Renal cortex interstitium (tissue), 11 donors: Measurements from ENCODE around the gene CCDC85C. TPM values are rescaled to one million over a fixed set of nuclear protein-coding genes. Genes with fewer than 3 reads are reported as not detected.

Experiments
- DNase-seq, 11 donors: peaks; one replicate each; pipeline ENCODE4 v3.0.0-alpha.2; 2013; ENCODE audit warnings: low read depth in 9 of 11, low spot score in 4 of 11; ENCODE audit errors: extremely low read depth in 1 of 11
- polyA plus RNA-seq, 3 donors: library from polyadenylated mRNA; unstranded; fragments of 120-200 nt; gene quantifications; one replicate each; pipeline ENCODE4 v1.2.1, GENCODE V29; 2013; ENCODE audit not compliant: insufficient read length in 3 of 3

The CCDC85C gene
- polyA plus RNA-seq, 3 donors = 22.9 to 32.9 (median 28.3) TPM

- DNase-seq = no peak
Measured at GRCh38 chr14:99635116-99635515, 31.1 kb upstream of the CCDC85C start.

- no peak for DNase-seq
Measured at GRCh38 chr14:99634443-99634842, 30.4 kb upstream of the CCDC85C start.

GRCh38 chr14:99633918-99634317 is 29.9 kb upstream of the CCDC85C start:
- DNase-seq = no peak

GRCh38 chr14:99633141-99633540 is 29.1 kb upstream of the CCDC85C start:
- DNase-seq = no peak

GRCh38 chr14:99632410-99633035 is 28.5 kb upstream of the CCDC85C start:
- DNase-seq = no peak

GRCh38 chr14:99630202-99630601 is 26.2 kb upstream of the CCDC85C start:
- DNase-seq = no peak

GRCh38 chr14:99628887-99629618 is 25.0 kb upstream of the CCDC85C start:
- peak in 4 of 11 donors; percentile 55 to 64 (median 57) for DNase-seq

GRCh38 chr14:99627510-99628381 is 23.7 kb upstream of the CCDC85C start:
- no peak for DNase-seq

- no peak for DNase-seq
Measured at GRCh38 chr14:99627100-99627499, 23.1 kb upstream of the CCDC85C start.

GRCh38 chr14:99626041-99626648 is 22.1 kb upstream of the CCDC85C start:
- no peak for DNase-seq

- no peak for DNase-seq
Measured at GRCh38 chr14:99625476-99625875, 21.5 kb upstream of the CCDC85C start.

- DNase-seq = no peak
Measured at GRCh38 chr14:99624971-99625370, 21.0 kb upstream of the CCDC85C start.

GRCh38 chr14:99624024-99624423 is 20.0 kb upstream of the CCDC85C start:
- DNase-seq = no peak

GRCh38 chr14:99621948-99622347 is 17.9 kb upstream of the CCDC85C start:
- no peak for DNase-seq

GRCh38 chr14:99619835-99620834 is 16.1 kb upstream of the CCDC85C start:
- no peak for DNase-seq

GRCh38 chr14:99616832-99617800 is 13.1 kb upstream of the CCDC85C start:
- peak in 3 of 11 donors; percentile 43 to 71 (median 59) for DNase-seq

- DNase-seq = no peak
Measured at GRCh38 chr14:99615497-99616157, 11.6 kb upstream of the CCDC85C start.
